Karpas-422 (cell line): ENCODE data around the gene CCDC102A. TPM values are rescaled to one million over a fixed set of nuclear protein-coding genes. Genes with fewer than 3 reads are reported as not detected.

Experiments
- DNase-seq: peaks from one replicate; pipeline ENCODE4 v3.0.0-alpha.2; 2015
- H2AFZ ChIP-seq: fragments of 200-600 bp; sonication (generic); 2 replicates; pipeline ENCODE4 v1.6.1; 2014; ENCODE audit warnings: antibody characterized with exemption, low read length, mixed read lengths
- H3K27ac ChIP-seq: fragments of 200-600 bp; sonication (generic); 2 replicates; pipeline ENCODE4 v1.5.1; 2014; ENCODE audit warnings: mild to moderate bottlenecking, low read length, moderate library complexity
- H3K27me3 ChIP-seq: fragments of 200-600 bp; sonication (generic); 2 replicates; pipeline ENCODE4 v1.6.1; 2014; ENCODE audit warnings: low read length, mixed read lengths
- H3K36me3 ChIP-seq: fragments of 200-600 bp; sonication (generic); 2 replicates; pipeline ENCODE4 v1.6.1; 2014; ENCODE audit warnings: low read length, mixed read lengths; ENCODE audit not compliant: insufficient read depth
- H3K4me1 ChIP-seq: fragments of 200-600 bp; sonication (generic); 2 replicates; pipeline ENCODE4 v1.6.1; 2014; ENCODE audit warnings: mild to moderate bottlenecking, low read length, mixed read lengths
- H3K4me2 ChIP-seq: fragments of 200-600 bp; sonication (generic); 2 replicates; pipeline ENCODE4 v1.6.1; 2014; ENCODE audit warnings: low read length, low read depth, mild to moderate bottlenecking; ENCODE audit not compliant: poor library complexity, severe bottlenecking
- H3K4me3 ChIP-seq: fragments of 200-600 bp; sonication (generic); 2 replicates; pipeline ENCODE4 v1.5.1; 2014; ENCODE audit warnings: mild to moderate bottlenecking, antibody characterized with exemption, low read length, mixed read lengths
- H3K79me2 ChIP-seq: fragments of 200-600 bp; sonication (generic); 2 replicates; pipeline ENCODE4 v1.6.1; 2014; ENCODE audit warnings: mild to moderate bottlenecking, low read length, mixed read lengths
- H3K9ac ChIP-seq: fragments of 200-600 bp; sonication (generic); 2 replicates; pipeline ENCODE4 v1.6.0; 2014; ENCODE audit warnings: low read length
- H3K9me2 ChIP-seq: fragments of 200-600 bp; sonication (generic), shearing (Covaris generic); replicated peaks from 2 replicates; pipeline ENCODE4 v1.6.0; 2014; ENCODE audit warnings: mild to moderate bottlenecking, low read length, moderate library complexity; ENCODE audit not compliant: insufficient read depth
- H3K9me3 ChIP-seq: fragments of 300-700, 200-600 bp; sonication (generic); 2 replicates; pipeline ENCODE4 v1.6.1; 2014; ENCODE audit warnings: low read length, mixed read lengths
- H4K20me1 ChIP-seq: fragments of 200-600 bp; sonication (generic); 2 replicates; pipeline ENCODE4 v1.6.1; 2014; ENCODE audit warnings: mild to moderate bottlenecking, antibody characterized with exemption, low read length, low read depth; ENCODE audit not compliant: insufficient read depth
- total RNA-seq: library from RNA; depleted of rRNA; stranded (reverse); fragments of >200 nt; shearing (Covaris generic); gene quantifications from 2 replicates; pipeline ENCODE4 v1.2.3, GENCODE V29; 2014; ENCODE audit warnings: low replicate concordance

Gene CCDC102A
- total RNA-seq, 1 experiment from 2014 or later, result 5.9 TPM

DNA sequence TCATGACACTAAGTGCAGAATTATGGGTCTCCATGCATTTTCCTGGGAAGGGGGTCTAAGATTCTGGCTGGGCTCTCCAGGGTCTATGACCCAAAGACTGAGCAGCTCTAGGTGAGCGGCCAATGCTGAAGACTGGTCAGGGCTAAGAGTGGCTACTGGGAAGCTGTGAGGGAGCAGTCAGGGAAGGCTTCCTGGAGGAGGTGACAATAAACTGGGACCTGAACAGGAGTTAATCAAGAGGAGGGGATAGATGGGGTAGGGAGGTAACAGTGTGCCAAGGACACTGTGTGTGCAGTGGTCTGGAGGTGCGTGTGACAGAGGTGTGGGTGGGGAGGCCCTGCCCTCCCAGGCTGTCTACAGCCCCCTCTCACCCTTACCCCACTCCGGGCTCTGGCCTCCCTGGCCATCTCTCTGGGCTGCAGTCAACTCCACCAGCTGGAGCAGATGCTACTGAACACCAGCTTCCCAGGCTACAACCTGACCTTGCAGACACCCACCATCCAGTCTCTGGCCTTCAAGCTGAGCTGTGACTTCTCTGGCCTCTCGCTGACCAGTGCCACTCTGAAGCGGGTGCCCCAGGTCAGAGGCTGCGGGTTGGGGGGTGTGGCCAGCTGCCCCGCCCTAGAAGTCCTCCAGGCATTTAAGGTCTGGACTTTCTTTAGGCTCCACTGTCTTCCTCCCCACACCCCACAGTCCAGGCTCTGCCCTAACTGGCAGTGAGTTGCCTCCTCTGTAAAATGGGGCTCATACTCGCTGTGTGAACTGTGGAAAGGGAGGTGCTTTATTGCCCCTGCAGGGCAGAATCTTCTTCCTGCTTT, 26.5 kb upstream of the CCDC102A start:
- H3K9ac ChIP-seq, result no peak overlapping the region
- no peaks in the 10 kb centered on the region for H3K9me2 ChIP-seq
- no peak for DNase-seq

DNA sequence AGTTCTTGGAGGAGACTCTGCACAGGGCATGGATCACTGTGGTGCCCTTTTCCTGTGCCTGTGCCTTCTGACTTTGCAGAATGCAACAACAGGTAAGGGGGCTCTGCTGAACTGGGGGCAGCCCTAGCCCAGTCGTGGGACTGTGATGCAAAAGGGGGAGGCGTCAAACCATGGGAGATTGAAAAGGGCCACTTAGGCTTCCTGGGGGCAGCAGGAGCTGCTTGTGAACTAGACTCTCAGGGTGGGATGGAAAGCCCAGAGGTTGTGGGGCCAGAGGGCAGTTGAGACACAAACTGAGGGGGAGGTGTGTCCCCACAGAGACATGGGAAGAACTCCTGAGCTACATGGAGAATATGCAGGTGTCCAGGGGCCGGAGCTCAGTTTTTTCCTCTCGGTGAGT, 25.7 kb upstream of the CCDC102A start:
- H3K9me3 ChIP-seq, result no peaks in the 10 kb centered on the region
- H3K4me2 ChIP-seq, result no peak overlapping the region
- no peaks in the 10 kb centered on the region for H4K20me1 ChIP-seq
- DNase-seq, result no peak
- H3K27me3 ChIP-seq, result no peaks in the 10 kb centered on the region
- H3K4me1 ChIP-seq, result no peaks in the 10 kb centered on the region
- no peaks in the 10 kb centered on the region for H3K36me3 ChIP-seq
- H2AFZ ChIP-seq, result no peak overlapping the region
- H3K4me3 ChIP-seq, result no peak overlapping the region
- no peak overlapping the region for H3K9ac ChIP-seq
- no peaks in the 10 kb centered on the region for H3K9me2 ChIP-seq
- no peaks in the 10 kb centered on the region for H3K79me2 ChIP-seq
- H3K27ac ChIP-seq, result no peak overlapping the region

More for the DNA sequence above, 26.5 kb upstream of the CCDC102A start:
- no peaks in the 10 kb centered on the region for H4K20me1 ChIP-seq
- no peaks in the 10 kb centered on the region for H3K36me3 ChIP-seq
- no peaks in the 10 kb centered on the region for H3K27me3 ChIP-seq
- no peaks in the 10 kb centered on the region for H3K4me1 ChIP-seq
- H3K79me2 ChIP-seq, result no peaks in the 10 kb centered on the region
- H3K4me3 ChIP-seq, result no peak overlapping the region
- no peaks in the 10 kb centered on the region for H3K9me3 ChIP-seq
- H3K27ac ChIP-seq, result no peak overlapping the region
- H2AFZ ChIP-seq, result no peak overlapping the region
- no peak overlapping the region for H3K4me2 ChIP-seq

- Histone ChIP-seq H2AFZ (no peak overlapping the region), H3K9me3 (no peaks in the 10 kb centered on the region), H3K27me3 (no peaks in the 10 kb centered on the region), H3K9me2 (no peaks in the 10 kb centered on the region), H3K79me2 (no peaks in the 10 kb centered on the region), H3K27ac (no peak overlapping the region), H3K9ac (no peak overlapping the region), H3K36me3 (no peaks in the 10 kb centered on the region), H3K4me1 (no peaks in the 10 kb centered on the region), H3K4me3 (no peak overlapping the region), H3K4me2 (no peak overlapping the region), H4K20me1 (no peaks in the 10 kb centered on the region)
- no peak for DNase-seq
These were observed 22.9 kb upstream of the CCDC102A start for GRCh38 chr16:57559072-57559790.

GRCh38 chr16:57556941-57557541, 20.7 kb upstream of the CCDC102A start:
- Histone ChIP-seq H3K4me3 (no peak overlapping the region), H3K79me2 (no peaks in the 10 kb centered on the region), H3K9ac (no peak overlapping the region), H2AFZ (no peak overlapping the region), H3K4me1 (peaks cover 11% of the 10 kb centered on the region), H3K36me3 (no peaks in the 10 kb centered on the region), H3K9me2 (no peaks in the 10 kb centered on the region), H3K4me2 (no peak overlapping the region), H3K27me3 (no peaks in the 10 kb centered on the region), H3K9me3 (no peaks in the 10 kb centered on the region), H3K27ac (no peak overlapping the region), H4K20me1 (no peaks in the 10 kb centered on the region)
- no peak for DNase-seq

GRCh38 chr16:57555831-57556230, 19.5 kb upstream of the CCDC102A start:
- Histone ChIP-seq H3K4me2 (no peak overlapping the region), H3K9ac (no peak overlapping the region), H3K36me3 (no peaks in the 10 kb centered on the region), H2AFZ (no peak overlapping the region), H3K9me2 (no peaks in the 10 kb centered on the region), H3K79me2 (no peaks in the 10 kb centered on the region), H3K4me3 (no peak overlapping the region), H4K20me1 (no peaks in the 10 kb centered on the region), H3K4me1 (peaks cover 11% of the 10 kb centered on the region), H3K27me3 (no peaks in the 10 kb centered on the region), H3K9me3 (no peaks in the 10 kb centered on the region), H3K27ac (no peak overlapping the region)
- no peak for DNase-seq

DNA sequence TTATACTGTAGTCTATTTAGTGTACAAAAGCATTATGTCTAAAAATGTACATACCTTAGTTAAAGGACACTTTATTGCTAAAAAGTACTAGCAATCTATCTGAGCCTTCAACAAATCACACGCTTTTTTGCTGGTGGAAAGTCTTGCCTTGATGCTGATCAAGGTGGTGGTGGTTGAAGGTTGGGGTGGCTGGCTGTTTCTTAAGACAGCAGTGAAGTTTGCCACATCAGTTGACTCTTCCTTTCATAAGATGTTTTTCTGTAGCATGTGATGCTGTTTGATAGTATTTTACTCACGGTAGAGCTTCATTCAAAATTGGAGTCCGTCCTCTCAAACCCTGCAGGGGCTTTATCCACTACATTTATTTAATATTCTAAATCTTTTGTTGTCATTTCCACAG, 14.7 kb upstream of the CCDC102A start:
- Histone ChIP-seq H3K79me2 (no peaks in the 10 kb centered on the region), H2AFZ (no peak overlapping the region), H3K36me3 (no peaks in the 10 kb centered on the region), H3K27ac (no peak overlapping the region), H4K20me1 (no peaks in the 10 kb centered on the region), H3K9me3 (no peaks in the 10 kb centered on the region), H3K9ac (no peak overlapping the region), H3K4me3 (no peak overlapping the region), H3K27me3 (no peaks in the 10 kb centered on the region), H3K4me2 (no peak overlapping the region), H3K4me1 (peaks cover 11% of the 10 kb centered on the region), H3K9me2 (no peaks in the 10 kb centered on the region)
- no peak for DNase-seq

DNA sequence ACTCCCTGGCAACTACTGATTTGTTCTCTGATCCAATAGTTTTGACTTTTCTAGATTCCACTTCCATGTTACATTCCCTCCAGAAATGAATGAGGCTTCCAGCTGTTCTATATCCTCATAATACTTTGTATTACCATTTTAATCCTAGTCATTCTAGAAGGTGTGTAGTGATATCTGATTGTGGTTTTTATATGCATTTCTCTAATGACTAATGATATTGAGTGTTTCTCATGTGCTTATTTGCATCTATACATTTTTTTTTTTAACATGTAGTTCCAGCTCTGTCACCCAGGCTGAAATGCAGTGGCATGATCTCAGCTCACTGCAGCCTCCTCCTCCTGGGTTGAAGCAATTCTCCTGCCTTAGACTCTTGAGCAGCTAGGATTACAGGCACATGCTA, 13.4 kb upstream of the CCDC102A start:
- H3K79me2 ChIP-seq, result no peaks in the 10 kb centered on the region
- peaks cover 17% of the 10 kb centered on the region for H3K4me1 ChIP-seq

GRCh38 chr16:57548408-57548807, 12.0 kb upstream of the CCDC102A start:
- H3K27ac ChIP-seq, result no peak overlapping the region
- no peaks in the 10 kb centered on the region for H3K36me3 ChIP-seq
- no peak overlapping the region for H3K4me2 ChIP-seq
- H3K27me3 ChIP-seq, result no peaks in the 10 kb centered on the region
- H3K4me1 ChIP-seq, result peaks cover 28% of the 10 kb centered on the region
- no peak for DNase-seq
- no peaks in the 10 kb centered on the region for H3K79me2 ChIP-seq
- H4K20me1 ChIP-seq, result no peaks in the 10 kb centered on the region
- H3K9me2 ChIP-seq, result no peaks in the 10 kb centered on the region
- no peak overlapping the region for H3K9ac ChIP-seq
- H3K9me3 ChIP-seq, result no peaks in the 10 kb centered on the region
- H3K4me3 ChIP-seq, result no peak overlapping the region
- H2AFZ ChIP-seq, result no peak overlapping the region

More for the DNA sequence above, 13.4 kb upstream of the CCDC102A start:
- H3K9me3 ChIP-seq, result no peaks in the 10 kb centered on the region
- H3K36me3 ChIP-seq, result no peaks in the 10 kb centered on the region
- H3K9ac ChIP-seq, result no peak overlapping the region
- no peak overlapping the region for H3K4me2 ChIP-seq
- no peak for DNase-seq
- H3K9me2 ChIP-seq, result no peaks in the 10 kb centered on the region
- no peak overlapping the region for H2AFZ ChIP-seq
- H3K27me3 ChIP-seq, result no peaks in the 10 kb centered on the region
- no peaks in the 10 kb centered on the region for H4K20me1 ChIP-seq
- H3K4me3 ChIP-seq, result no peak overlapping the region
- H3K27ac ChIP-seq, result no peak overlapping the region
